SK-N-SH (cell line): ENCODE data around the gene IMPDH1.

Source experiments
- FOSL2 ChIP-seq: IDR thresholded peaks from 2 replicates; pipeline ENCODE4 v1.4.0; 2012; ENCODE audit warnings: low read depth, mild to moderate bottlenecking, moderate library complexity, borderline replicate concordance
- FOXM1 ChIP-seq: IDR thresholded peaks from 2 replicates; pipeline ENCODE4 v1.4.0; 2012; ENCODE audit warnings: low read depth, mild to moderate bottlenecking
- GABPA ChIP-seq: IDR thresholded peaks from 2 replicates; pipeline ENCODE4 v1.4.0; 2012; ENCODE audit warnings: low read depth, mild to moderate bottlenecking
- POLR2AphosphoS5 ChIP-seq: IDR thresholded peaks from 2 replicates; pipeline ENCODE4 v1.6.1; 2012; ENCODE audit warnings: low read depth, low read length
- SMC3 ChIP-seq: IDR thresholded peaks from 2 replicates; pipeline ENCODE4 v1.6.1; 2012; ENCODE audit warnings: low read depth, low read length, improper control_type of control experiment
- TCF12 ChIP-seq: IDR thresholded peaks from 2 replicates; pipeline ENCODE4 v1.4.0; 2012
- YY1 ChIP-seq: IDR thresholded peaks from 2 replicates; pipeline ENCODE4 v1.4.0; 2012; ENCODE audit warnings: low read depth, mild to moderate bottlenecking
- TF ChIP-seq, protein P1 (sequence below): IDR thresholded peaks from 2 replicates; pipeline ENCODE4 v1.4.0; 2012; ENCODE audit warnings: low read depth, borderline replicate concordance
- TF ChIP-seq, protein P2 (sequence below): fragments of 200-600 bp; sonication (generic); IDR thresholded peaks from 2 replicates; pipeline ENCODE4 v1.6.1; 2017; ENCODE audit warnings: antibody characterized with exemption, mild to moderate bottlenecking, moderate library complexity
- TF ChIP-seq, protein P3 (sequence below): IDR thresholded peaks from 2 replicates; pipeline ENCODE4 v1.4.0; 2012; ENCODE audit warnings: low read depth
- TF ChIP-seq, protein P4 (sequence below): fragments of 150-350 bp; IDR thresholded peaks from 2 replicates; pipeline ENCODE4 v1.6.1; 2017; ENCODE audit warnings: antibody characterized with exemption, low read length, low read depth, borderline replicate concordance

DNA sequence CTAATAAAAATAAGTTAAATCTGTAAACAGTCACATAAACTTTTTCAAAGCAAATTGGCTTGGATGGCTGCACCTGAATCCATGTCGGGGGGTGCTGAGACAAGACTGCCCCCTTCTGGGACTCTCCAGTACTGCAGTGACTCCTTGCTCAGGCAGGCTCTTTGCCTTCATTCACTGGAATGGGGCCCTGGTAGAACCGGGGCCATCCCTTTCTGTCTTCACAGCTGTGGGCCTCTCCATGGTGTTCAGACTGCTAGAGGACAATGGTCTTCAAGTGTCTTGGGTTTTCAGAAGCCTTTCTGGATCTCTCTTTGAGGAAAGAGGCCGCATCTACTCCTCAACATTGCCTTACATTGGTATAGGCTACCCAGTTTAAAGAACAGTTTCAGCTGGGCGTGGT is 16.1 kb upstream of the IMPDH1 start:
- TF ChIP-seq GABPA (no peak), TCF12 (no peak), FOSL2 (no peak), FOXM1 (no peak), SMC3 (peak; percentile 95), POLR2AphosphoS5 (no peak), YY1 (no peak)
- TF ChIP-seq, protein P1, sequence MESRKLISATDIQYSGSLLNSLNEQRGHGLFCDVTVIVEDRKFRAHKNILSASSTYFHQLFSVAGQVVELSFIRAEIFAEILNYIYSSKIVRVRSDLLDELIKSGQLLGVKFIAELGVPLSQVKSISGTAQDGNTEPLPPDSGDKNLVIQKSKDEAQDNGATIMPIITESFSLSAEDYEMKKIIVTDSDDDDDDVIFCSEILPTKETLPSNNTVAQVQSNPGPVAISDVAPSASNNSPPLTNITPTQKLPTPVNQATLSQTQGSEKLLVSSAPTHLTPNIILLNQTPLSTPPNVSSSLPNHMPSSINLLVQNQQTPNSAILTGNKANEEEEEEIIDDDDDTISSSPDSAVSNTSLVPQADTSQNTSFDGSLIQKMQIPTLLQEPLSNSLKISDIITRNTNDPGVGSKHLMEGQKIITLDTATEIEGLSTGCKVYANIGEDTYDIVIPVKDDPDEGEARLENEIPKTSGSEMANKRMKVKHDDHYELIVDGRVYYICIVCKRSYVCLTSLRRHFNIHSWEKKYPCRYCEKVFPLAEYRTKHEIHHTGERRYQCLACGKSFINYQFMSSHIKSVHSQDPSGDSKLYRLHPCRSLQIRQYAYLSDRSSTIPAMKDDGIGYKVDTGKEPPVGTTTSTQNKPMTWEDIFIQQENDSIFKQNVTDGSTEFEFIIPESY, result no peak
- TF ChIP-seq, protein P2, sequence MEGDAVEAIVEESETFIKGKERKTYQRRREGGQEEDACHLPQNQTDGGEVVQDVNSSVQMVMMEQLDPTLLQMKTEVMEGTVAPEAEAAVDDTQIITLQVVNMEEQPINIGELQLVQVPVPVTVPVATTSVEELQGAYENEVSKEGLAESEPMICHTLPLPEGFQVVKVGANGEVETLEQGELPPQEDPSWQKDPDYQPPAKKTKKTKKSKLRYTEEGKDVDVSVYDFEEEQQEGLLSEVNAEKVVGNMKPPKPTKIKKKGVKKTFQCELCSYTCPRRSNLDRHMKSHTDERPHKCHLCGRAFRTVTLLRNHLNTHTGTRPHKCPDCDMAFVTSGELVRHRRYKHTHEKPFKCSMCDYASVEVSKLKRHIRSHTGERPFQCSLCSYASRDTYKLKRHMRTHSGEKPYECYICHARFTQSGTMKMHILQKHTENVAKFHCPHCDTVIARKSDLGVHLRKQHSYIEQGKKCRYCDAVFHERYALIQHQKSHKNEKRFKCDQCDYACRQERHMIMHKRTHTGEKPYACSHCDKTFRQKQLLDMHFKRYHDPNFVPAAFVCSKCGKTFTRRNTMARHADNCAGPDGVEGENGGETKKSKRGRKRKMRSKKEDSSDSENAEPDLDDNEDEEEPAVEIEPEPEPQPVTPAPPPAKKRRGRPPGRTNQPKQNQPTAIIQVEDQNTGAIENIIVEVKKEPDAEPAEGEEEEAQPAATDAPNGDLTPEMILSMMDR, result peak; percentile 100
- TF ChIP-seq, protein P3, sequence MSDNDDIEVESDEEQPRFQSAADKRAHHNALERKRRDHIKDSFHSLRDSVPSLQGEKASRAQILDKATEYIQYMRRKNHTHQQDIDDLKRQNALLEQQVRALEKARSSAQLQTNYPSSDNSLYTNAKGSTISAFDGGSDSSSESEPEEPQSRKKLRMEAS, result no peak
- TF ChIP-seq, protein P4, sequence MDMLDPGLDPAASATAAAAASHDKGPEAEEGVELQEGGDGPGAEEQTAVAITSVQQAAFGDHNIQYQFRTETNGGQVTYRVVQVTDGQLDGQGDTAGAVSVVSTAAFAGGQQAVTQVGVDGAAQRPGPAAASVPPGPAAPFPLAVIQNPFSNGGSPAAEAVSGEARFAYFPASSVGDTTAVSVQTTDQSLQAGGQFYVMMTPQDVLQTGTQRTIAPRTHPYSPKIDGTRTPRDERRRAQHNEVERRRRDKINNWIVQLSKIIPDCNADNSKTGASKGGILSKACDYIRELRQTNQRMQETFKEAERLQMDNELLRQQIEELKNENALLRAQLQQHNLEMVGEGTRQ, result no peak
